CD14-positive monocyte (primary cell): ENCODE results near the gene MED29. TPM values are rescaled to one million over a fixed set of nuclear protein-coding genes. Genes with fewer than 3 reads are reported as not detected.
A peak's percentile ranks its signal among the peaks of the same experiment; 100 is the strongest.

ENCODE experiments used
- DNase-seq, 3 donors: peaks; one replicate each; pipeline ENCODE4 v3.0.0-alpha.2; 2011 to 2022
- H2AFZ ChIP-seq: 2 replicates; pipeline ENCODE4 v1.6.0; 2012; ENCODE audit warnings: mild to moderate bottlenecking, low read depth, low read length, inconsistent platforms; ENCODE audit not compliant: insufficient read depth, poor library complexity, severe bottlenecking
- H3K27ac ChIP-seq, 2 donors: 1 replicate in 1 of 2; 2 replicates in 1 of 2; pipeline ENCODE4 v1.5.1; 2012 to 2013; ENCODE audit warnings: low read length in 2 of 2, control low read depth in 1 of 2, inconsistent platforms in 1 of 2, low read depth in 1 of 2, mild to moderate bottlenecking in 1 of 2
- H3K27me3 ChIP-seq, 2 donors: one replicate each; pipeline versions ENCODE4 v1.6.0 to v1.6.1; 2011 to 2013; ENCODE audit warnings: low read length in 2 of 2; ENCODE audit not compliant: control insufficient read depth in 2 of 2, insufficient read depth in 2 of 2
- H3K36me3 ChIP-seq, 2 donors: replicated peaks in 1 of 2; 1 replicate in 1 of 2; 2 replicates in 1 of 2; pipeline versions ENCODE4 v1.5.1 to v1.6.1; 2012 to 2013; ENCODE audit warnings: low read length in 2 of 2, control low read depth in 1 of 2, inconsistent platforms in 1 of 2, mild to moderate bottlenecking in 1 of 2; ENCODE audit not compliant: insufficient read depth in 2 of 2, control insufficient read depth in 1 of 2
- H3K4me1 ChIP-seq, 2 donors: 1 replicate in 1 of 2; 2 replicates in 1 of 2; pipeline versions ENCODE4 v1.5.1 to v1.6.1; 2012 to 2013; ENCODE audit warnings: low read length in 2 of 2, control low read depth in 1 of 2, inconsistent platforms in 1 of 2, mild to moderate bottlenecking in 1 of 2, moderate library complexity in 1 of 2; ENCODE audit not compliant: insufficient read depth in 2 of 2, control insufficient read depth in 1 of 2
- H3K4me2 ChIP-seq: replicated peaks from 2 replicates; pipeline ENCODE3; 2012; ENCODE audit warnings: low read length, moderate library complexity, mild to moderate bottlenecking; ENCODE audit not compliant: poor library complexity, severe bottlenecking; ENCODE audit errors: extremely low read depth
- H3K4me3 ChIP-seq, 3 experiments: fragments of 200-600 bp in 1 of 3; sonication (generic) in 1 of 3; replicated peaks in 1 of 3; 1 replicate in 2 of 3; 2 replicates in 1 of 3; pipeline ENCODE4 v1.5.1; 2011 to 2013; ENCODE audit warnings: low read length in 3 of 3, mild to moderate bottlenecking in 3 of 3, control low read depth in 2 of 3, low read depth in 2 of 3, inconsistent platforms in 1 of 3, moderate library complexity in 1 of 3
- H3K79me2 ChIP-seq: 2 replicates; pipeline ENCODE4 v1.6.0; 2012; ENCODE audit warnings: mild to moderate bottlenecking, control low read depth, inconsistent platforms, low read length, moderate library complexity; ENCODE audit not compliant: insufficient read depth
- H3K9ac ChIP-seq: 2 replicates; pipeline ENCODE4 v1.6.0; 2017; ENCODE audit warnings: low read length, mild to moderate bottlenecking; ENCODE audit not compliant: insufficient read depth, poor library complexity, severe bottlenecking
- H3K9me3 ChIP-seq, 2 donors: replicated peaks in 1 of 2; 1 replicate in 1 of 2; 2 replicates in 1 of 2; pipeline versions ENCODE4 v1.5.1 to v1.6.1; 2012 to 2013; ENCODE audit warnings: low read length in 2 of 2, control low read depth in 1 of 2; ENCODE audit not compliant: control insufficient read depth in 1 of 2, insufficient read depth in 1 of 2
- H4K20me1 ChIP-seq: 2 replicates; pipeline ENCODE4 v1.6.0; 2012; ENCODE audit warnings: mild to moderate bottlenecking, low read length, control low read depth, moderate library complexity; ENCODE audit not compliant: insufficient read depth
- H3K27ac Mint-ChIP-seq, 7 donors: one replicate each; pipeline ENCODE4 v1.8.0; 2020; ENCODE audit warnings: mild to moderate bottlenecking in 7 of 7, mixed read lengths in 7 of 7, moderate library complexity in 6 of 7, inconsistent platforms in 2 of 7
- H3K27me3 Mint-ChIP-seq, 3 donors: one replicate each; pipeline ENCODE4 v1.8.0; 2021 to 2022; ENCODE audit warnings: low read depth in 3 of 3, mild to moderate bottlenecking in 3 of 3, mixed read lengths in 3 of 3, moderate library complexity in 3 of 3, inconsistent platforms in 1 of 3
- H3K36me3 Mint-ChIP-seq, 2 donors: one replicate each; pipeline ENCODE4 v1.8.0; 2020; ENCODE audit warnings: mixed read lengths in 2 of 2, inconsistent platforms in 1 of 2, mild to moderate bottlenecking in 1 of 2
- H3K4me1 Mint-ChIP-seq: one replicate; pipeline ENCODE4 v1.8.0; 2020; ENCODE audit warnings: mild to moderate bottlenecking, mixed read lengths
- H3K4me3 Mint-ChIP-seq, 2 donors: one replicate each; pipeline ENCODE4 v1.8.0; 2020; ENCODE audit warnings: mild to moderate bottlenecking in 2 of 2, mixed read lengths in 2 of 2, moderate library complexity in 1 of 2
- H3K9me3 Mint-ChIP-seq, 7 donors: one replicate each; pipeline ENCODE4 v1.8.0; 2020 to 2022; ENCODE audit warnings: mixed read lengths in 7 of 7, mild to moderate bottlenecking in 6 of 7, moderate library complexity in 6 of 7, inconsistent platforms in 2 of 7
- CTCF ChIP-seq: fragments of 200-600 bp; IDR thresholded peaks from one replicate; pipeline ENCODE4 v1.8.0; 2022; ENCODE audit warnings: antibody characterized with exemption, mild to moderate bottlenecking
- WGBS: methylation state at CpG from one replicate; pipeline ENCODE4 v1.1.5; 2013; ENCODE audit warnings: missing lambda C conversion rate; ENCODE audit not compliant: insufficient coverage; 5-methylcytosine and 5-hydroxymethylcytosine counted together
- intact Hi-C, 2 donors: fragments of 100-400 bp; cut with micrococcal nuclease; formaldehyde crosslinking; loops; one replicate each; pipeline versions ENCODE4 v1.15.0 to v1.15.1; 2023
- polyA plus RNA-seq, 3 donors: library from polyadenylated mRNA; depleted of rRNA in 1 of 3; unstranded in 2 of 3; stranded (reverse) in 1 of 3; fragments of 300-500 nt in 2 of 3; fragments of >200 nt in 1 of 3; fragmentation: Illumina TruSeq in 2 of 3; gene quantifications; 1 replicate in 2 of 3; 2 replicates in 1 of 3; pipeline ENCODE4 v1.2.3, GENCODE V29; 2012 to 2021

The MED29 gene
- polyA plus RNA-seq, 3 donors: 35.8 to 38.2 (median 37.0) TPM

GRCh38 chr19:39427707-39428106, 36.5 kb downstream of the MED29 start:
- DNase-seq: no peak
- H3K36me3 ChIP-seq: peaks cover 23 to 29% of the 10 kb centered on the region in 2 donors
- WGBS: 94% methylated on average over 5 of the region's 11 CpGs
- Mint-ChIP-seq H3K9me3 (peaks cover 0 to 2% (median 0%) of the 10 kb centered on the region in 7 donors), H3K36me3 (peaks cover 19 to 24% of the 10 kb centered on the region in 2 donors), H3K4me1 (peaks cover 15% of the 10 kb centered on the region), H3K27ac (peak overlapping the region in 3 of 7 donors; percentile 61 to 64 (median 63)), H3K4me3 (no peak overlapping the region), H3K27me3 (peaks cover 2 to 6% (median 4%) of the 10 kb centered on the region in 3 donors)
- H3K27me3 ChIP-seq: peaks cover 0 to 7% of the 10 kb centered on the region in 2 donors
- H3K4me1 ChIP-seq: peaks cover 15 to 20% of the 10 kb centered on the region in 2 donors
- no peak overlapping the region for H3K27ac ChIP-seq
- no peak overlapping the region for H3K9ac ChIP-seq
- H2AFZ ChIP-seq: no peak overlapping the region
- H3K4me2 ChIP-seq: no peak overlapping the region
- no peak for TF ChIP-seq CTCF
- H3K79me2 ChIP-seq: peaks cover 2% of the 10 kb centered on the region
- H4K20me1 ChIP-seq: peaks cover 13% of the 10 kb centered on the region
- intact Hi-C loops: no loop called here
- H3K9me3 ChIP-seq: no peaks in the 10 kb centered on the region
- no peak overlapping the region for H3K4me3 ChIP-seq

- Histone ChIP-seq H3K79me2 (peaks cover 8% of the 10 kb centered on the region), H3K9me3 (no peaks in the 10 kb centered on the region), H3K9ac (no peak overlapping the region), H3K27ac (no peak overlapping the region), H4K20me1 (peaks cover 10% of the 10 kb centered on the region), H3K36me3 (peaks cover 24 to 29% of the 10 kb centered on the region in 2 donors), H3K4me1 (peaks cover 15 to 20% of the 10 kb centered on the region in 2 donors), H3K4me2 (no peak overlapping the region), H2AFZ (no peak overlapping the region), H3K27me3 (peaks cover 0 to 7% of the 10 kb centered on the region in 2 donors), H3K4me3 (no peak overlapping the region)
- 60% methylated on average over 16 of the region's 23 CpGs for WGBS
- intact Hi-C loops: no loop called here
- Mint-ChIP-seq H3K36me3 (peaks cover 22 to 27% of the 10 kb centered on the region in 2 donors), H3K27ac (peak overlapping the region in 4 of 7 donors; percentile 40 to 98 (median 60)), H3K4me1 (peaks cover 17% of the 10 kb centered on the region), H3K27me3 (peaks cover 2 to 6% (median 4%) of the 10 kb centered on the region in 3 donors), H3K9me3 (peaks cover 0 to 2% (median 0%) of the 10 kb centered on the region in 7 donors), H3K4me3 (no peak overlapping the region)
- no peak for TF ChIP-seq CTCF
- peak in 1 of 3 donors; percentile 60 for DNase-seq
Measured at GRCh38 chr19:39428283-39429112, 37.3 kb downstream of the MED29 start.
